Stimulated activated CD8-positive, alpha-beta memory T cell treated with anti-CD3 and anti-CD28 coated beads, Interleukin-4, amount 100 ng/mL, for 4 hours (primary cell): ENCODE results near the gene GUCY2F.

ENCODE experiments used
- DNase-seq, 2 donors: peaks; one replicate each; pipeline ENCODE4 v3.0.0-alpha.2; 2020; ENCODE audit warnings: low read depth in 2 of 2, low spot score in 1 of 2

Gene GUCY2F

DNA sequence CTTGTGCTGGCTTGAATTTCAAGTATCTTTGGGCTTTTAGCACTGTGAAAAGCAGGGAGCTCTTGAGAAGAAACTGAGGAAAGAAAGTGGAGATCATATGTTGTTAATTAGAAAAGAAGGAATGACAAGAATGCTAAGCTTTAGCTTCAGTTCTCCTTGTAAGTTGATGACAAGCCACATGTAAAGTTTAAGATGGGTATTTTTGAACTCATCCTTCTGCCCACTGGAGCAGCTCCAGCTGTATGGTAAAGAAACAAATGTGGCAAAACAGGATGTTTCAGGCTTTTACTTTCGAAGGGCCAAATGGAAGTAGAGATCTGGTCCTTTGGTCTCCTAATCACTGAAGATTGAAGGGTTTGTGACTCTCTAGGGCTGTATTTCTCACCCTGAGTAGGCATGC, 137.8 kb downstream of the GUCY2F start:
- no peak for DNase-seq

- DNase-seq = no peak
Observed at GRCh38 chrX:109343671-109344070, 138.2 kb downstream of the GUCY2F start.

DNA sequence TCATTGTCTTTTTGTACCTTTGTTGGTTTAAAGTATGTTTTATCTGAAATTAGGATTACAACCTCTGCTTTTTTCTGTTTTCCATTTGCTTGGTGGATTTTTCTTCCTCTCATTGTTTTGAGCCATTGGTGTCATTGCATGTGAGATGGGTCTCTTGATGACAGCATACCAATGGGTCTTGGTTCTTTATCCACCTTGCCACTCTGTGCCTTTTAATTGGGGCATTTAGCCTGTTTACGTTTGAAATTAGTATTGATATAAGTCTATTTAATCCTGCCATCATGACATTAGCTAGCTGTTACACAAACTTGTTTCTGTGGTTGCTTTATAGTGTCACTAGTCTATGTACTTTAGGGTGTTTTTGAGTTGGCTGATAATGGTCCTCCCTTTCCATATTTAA, 145.7 kb downstream of the GUCY2F start:
- DNase-seq = no peak

GRCh38 chrX:109327251-109327650, 154.6 kb downstream of the GUCY2F start:
- DNase-seq = no peak
